Stomach (tissue), 4 donors: ENCODE measurements around the gene MCC.

Experiments
- CTCF ChIP-seq, 7 experiments: fragments of 450-650 bp in 4 of 7; fragments of 200-600 bp in 3 of 7; sonication (generic) in 3 of 7; IDR thresholded peaks; one replicate each; pipeline ENCODE4 v1.5.1; 2016 to 2019; ENCODE audit warnings: antibody characterized with exemption in 7 of 7, control low read depth in 2 of 7, mild to moderate bottlenecking in 1 of 7
- EP300 ChIP-seq: sonication (generic); formaldehyde crosslinking; IDR thresholded peaks from one replicate; pipeline ENCODE4 v1.6.1; 2017; ENCODE audit warnings: antibody characterized with exemption
- POLR2A ChIP-seq, 4 donors: fragments of 450-650 bp; IDR thresholded peaks; one replicate each; pipeline ENCODE4 v1.6.1; 2016; ENCODE audit warnings: antibody characterized with exemption in 4 of 4, control low read depth in 2 of 4, mild to moderate bottlenecking in 1 of 4, moderate library complexity in 1 of 4
- POLR2AphosphoS5 ChIP-seq, 3 donors: sonication (generic); formaldehyde crosslinking; IDR thresholded peaks; one replicate each; pipeline ENCODE4 v1.6.1; 2016; ENCODE audit warnings: antibody characterized with exemption in 3 of 3

GRCh38 chr5:113050721-113051382 is 437.4 kb downstream of the MCC start:
- TF ChIP-seq CTCF (IDR thresholded peaks at IDR 0.05), result no peak
- no peak for TF ChIP-seq POLR2AphosphoS5 (IDR thresholded peaks at IDR 0.05)
- TF ChIP-seq POLR2A (IDR thresholded peaks at IDR 0.05), result no peak
- TF ChIP-seq EP300, result no peak
